Spinal cord (tissue), 10 donors: ENCODE results near the gene HNRNPAB. TPM values are rescaled to one million over a fixed set of nuclear protein-coding genes. Genes with fewer than 3 reads are reported as not detected.

Experiments
- DNase-seq, 6 donors: peaks; one replicate each; pipeline versions ENCODE4 v3.0.0 to v3.0.0-alpha.2; 2013 to 2015; ENCODE audit warnings: low spot score in 6 of 6, low read depth in 4 of 6
- H3K27ac ChIP-seq: one replicate; pipeline ENCODE4 v1.5.1; 2013; ENCODE audit warnings: low read depth, low read length, control low read depth
- H3K27me3 ChIP-seq: one replicate; pipeline ENCODE4 v1.6.1; 2013; ENCODE audit warnings: low read length; ENCODE audit not compliant: control insufficient read depth, insufficient read depth
- H3K36me3 ChIP-seq: one replicate; pipeline ENCODE4 v1.6.1; 2013; ENCODE audit warnings: low read length; ENCODE audit not compliant: control insufficient read depth, insufficient read depth
- H3K4me1 ChIP-seq: one replicate; pipeline ENCODE4 v1.6.1; 2013; ENCODE audit warnings: low read length; ENCODE audit not compliant: control insufficient read depth, insufficient read depth
- H3K4me3 ChIP-seq: one replicate; pipeline ENCODE4 v1.5.1; 2013; ENCODE audit warnings: low read depth, low read length, control low read depth
- H3K9me3 ChIP-seq: one replicate; pipeline ENCODE4 v1.6.1; 2013; ENCODE audit warnings: low read length; ENCODE audit not compliant: control insufficient read depth, insufficient read depth
- WGBS: methylation state at CpG from one replicate; pipeline ENCODE4 v1.1.5; 2013; ENCODE audit warnings: missing lambda C conversion rate; ENCODE audit not compliant: insufficient coverage; 5-methylcytosine and 5-hydroxymethylcytosine counted together
- polyA plus RNA-seq, 2 donors: library from polyadenylated mRNA; unstranded; fragments of 120-200 nt; gene quantifications; one replicate each; pipeline ENCODE4 v1.2.1, GENCODE V29; 2013; ENCODE audit not compliant: insufficient read length in 2 of 2
- total RNA-seq, 2 donors: library from RNA; depleted of rRNA in 1 of 2; stranded (reverse); fragments of 120-200 nt in 1 of 2; fragments of >200 nt in 1 of 2; gene quantifications; one replicate each; pipeline versions ENCODE4 v1.2.3 to v1.2.4, GENCODE V29; 2013 to 2014
- donor health status: healthy.

The HNRNPAB gene
- total and polyA plus RNA-seq, 4 donors, result 30.8 to 128 (median 86.0) TPM

DNA sequence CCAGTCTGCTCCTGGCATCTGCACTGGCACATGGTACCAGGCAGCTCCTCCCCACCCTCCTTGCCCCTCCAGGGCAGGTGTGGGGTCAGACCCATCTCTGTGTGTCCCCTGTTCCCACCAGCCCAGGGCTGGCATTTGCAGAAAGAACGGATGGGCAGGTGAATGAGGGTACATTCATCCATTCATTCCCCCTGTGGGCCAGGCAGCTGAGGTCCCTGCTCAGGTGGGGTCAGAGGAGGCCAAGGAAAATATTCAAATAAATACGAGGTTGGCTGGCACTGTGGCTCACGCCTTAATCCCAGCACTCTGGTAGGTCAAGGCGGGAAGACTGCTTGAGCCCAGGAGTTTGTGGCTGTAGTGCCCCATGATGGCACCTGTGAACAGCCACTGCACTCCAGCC lies 53.3 kb downstream of the HNRNPAB start:
- H3K36me3 ChIP-seq, result no peaks in the 10 kb centered on the region
- H3K27ac ChIP-seq, result no peak overlapping the region
- no peaks in the 10 kb centered on the region for H3K9me3 ChIP-seq
- no peaks in the 10 kb centered on the region for H3K4me1 ChIP-seq
- no peak for DNase-seq
- no peaks in the 10 kb centered on the region for H3K27me3 ChIP-seq
- H3K4me3 ChIP-seq, result no peak overlapping the region
- WGBS, result 95% methylated on average over 3 of the region's 4 CpGs

DNA sequence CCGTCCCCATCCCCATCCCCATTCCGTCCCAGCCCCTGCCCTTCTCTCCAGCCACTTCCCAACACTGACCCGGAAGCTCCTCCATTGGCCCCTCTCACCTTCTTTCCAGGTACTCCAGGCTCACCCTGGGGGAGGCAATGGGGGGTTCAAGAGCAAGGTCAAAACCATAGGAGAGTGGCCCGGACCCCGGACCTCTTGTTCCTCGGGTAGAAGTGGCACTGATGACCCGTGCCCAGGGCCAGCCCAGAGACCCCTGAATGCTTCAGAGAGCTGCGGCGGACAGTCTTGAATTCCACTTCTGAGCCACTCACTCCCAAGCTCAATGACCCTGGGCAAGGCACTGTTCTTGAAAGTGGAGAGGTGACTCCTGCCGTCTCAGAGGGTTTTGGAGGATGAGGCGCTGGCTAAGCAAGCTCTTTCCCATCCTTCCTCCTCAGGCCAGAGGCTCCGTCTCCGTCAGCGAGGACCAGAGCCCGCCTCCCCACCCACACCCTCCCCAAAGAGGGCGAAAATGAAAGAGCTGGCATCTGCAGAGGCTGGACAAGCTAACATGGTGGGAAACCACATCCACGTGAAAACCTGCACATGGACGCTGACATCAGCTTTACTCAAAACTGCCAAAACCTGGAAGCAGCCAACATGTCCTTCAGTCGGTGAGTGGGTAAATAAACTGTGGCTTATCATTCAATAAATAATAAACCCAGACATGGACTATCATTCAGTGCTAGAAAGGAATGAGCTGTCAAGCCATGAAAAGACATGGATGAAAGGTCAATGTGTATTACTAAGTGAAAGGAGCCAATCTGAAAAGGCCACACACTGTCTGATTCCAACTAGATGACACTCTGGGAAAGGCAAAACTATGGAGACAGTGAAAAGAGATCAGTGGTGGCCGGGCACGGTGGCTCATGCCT lies 55.5 kb downstream of the HNRNPAB start:
- H3K27me3 ChIP-seq, result no peaks in the 10 kb centered on the region
- no peak overlapping the region for H3K27ac ChIP-seq
- no peaks in the 10 kb centered on the region for H3K9me3 ChIP-seq
- 87% methylated on average over 9 of the region's 21 CpGs for WGBS
- no peak overlapping the region for H3K4me3 ChIP-seq
- DNase-seq, result no peak
- no peaks in the 10 kb centered on the region for H3K4me1 ChIP-seq
- H3K36me3 ChIP-seq, result no peaks in the 10 kb centered on the region

Other genes starting within 250 kb of the HNRNPAB start
- not detected for gene PROP1, start 208.3 kb upstream of the HNRNPAB start, total RNA-seq
- gene PROP1, start 208.3 kb upstream of the HNRNPAB start, polyA plus RNA-seq, result not detected
- gene N4BP3, start 91.0 kb upstream of the HNRNPAB start, total RNA-seq, result 1 to 10 TPM; 5.5 to 6.1 TPM
- 10 to 100 TPM; 10.3 to 11.3 TPM for gene N4BP3, start 91.0 kb upstream of the HNRNPAB start, polyA plus RNA-seq
- 10 to 100 TPM; 17.7 to 27.7 TPM for gene RMND5B, start 73.5 kb upstream of the HNRNPAB start, total RNA-seq
- 10 to 100 TPM; 38.6 to 43.8 TPM for gene RMND5B, start 73.5 kb upstream of the HNRNPAB start, polyA plus RNA-seq
- gene NHP2, start 50.6 kb upstream of the HNRNPAB start, total RNA-seq, result 100 to 1,000 TPM in 1 of 2 donors, 10 to 100 TPM in 1; 58.5 to 112 TPM
- 100 to 1,000 TPM; 155 TPM for gene NHP2, start 50.6 kb upstream of the HNRNPAB start, polyA plus RNA-seq
- gene GMCL2, start 17.2 kb upstream of the HNRNPAB start, total RNA-seq, result not detected
- under 1 TPM in 1 of 2 donors, not detected in 1; 0.10 TPM for gene GMCL2, start 17.2 kb upstream of the HNRNPAB start, polyA plus RNA-seq
- gene PHYKPL, start 28.3 kb downstream of the HNRNPAB start, total RNA-seq, result 10 to 100 TPM; 24.1 to 59.7 TPM
- 10 to 100 TPM; 42.9 to 78.0 TPM for gene PHYKPL, start 28.3 kb downstream of the HNRNPAB start, polyA plus RNA-seq